Measurements from ENCODE around the gene ELL2.

Gene ELL2

GRCh38 chr5:95983080-95983479, 21.4 kb upstream of the ELL2 start:
- no peak for DNase-seq (ENCODE audit: low spot score)

GRCh38 chr5:95976606-95977005, 15.0 kb upstream of the ELL2 start:
- DNase-seq (ENCODE audit: low spot score): no peak

GRCh38 chr5:95975703-95976102, 14.1 kb upstream of the ELL2 start:
- DNase-seq (ENCODE audit: low spot score): no peak

DNA sequence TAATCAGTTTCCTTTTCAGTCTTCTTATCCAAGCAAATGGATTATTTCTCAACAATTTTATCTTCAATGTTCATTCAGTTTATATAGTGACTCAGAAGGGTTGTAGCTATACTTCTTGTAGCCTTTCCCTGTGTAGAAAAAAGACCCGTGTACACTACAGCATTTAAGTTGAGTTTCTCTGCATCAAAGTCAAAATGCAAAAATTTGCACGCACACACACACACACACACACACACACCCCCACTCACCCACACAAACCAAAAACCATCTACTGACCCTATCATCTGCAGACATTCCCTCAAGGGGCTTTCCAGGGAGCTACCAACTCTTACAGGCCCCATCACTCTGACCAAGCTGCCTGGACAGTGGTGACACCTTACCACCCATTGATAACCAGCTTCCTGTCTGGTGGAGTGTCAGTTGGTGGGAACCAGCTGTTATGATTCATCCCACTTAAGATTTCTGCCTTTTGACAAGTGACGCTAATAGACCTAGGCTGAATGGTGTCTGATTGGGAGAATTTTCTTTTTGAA, 12.2 kb upstream of the ELL2 start:
- no peak for DNase-seq (ENCODE audit: low spot score)

DNA sequence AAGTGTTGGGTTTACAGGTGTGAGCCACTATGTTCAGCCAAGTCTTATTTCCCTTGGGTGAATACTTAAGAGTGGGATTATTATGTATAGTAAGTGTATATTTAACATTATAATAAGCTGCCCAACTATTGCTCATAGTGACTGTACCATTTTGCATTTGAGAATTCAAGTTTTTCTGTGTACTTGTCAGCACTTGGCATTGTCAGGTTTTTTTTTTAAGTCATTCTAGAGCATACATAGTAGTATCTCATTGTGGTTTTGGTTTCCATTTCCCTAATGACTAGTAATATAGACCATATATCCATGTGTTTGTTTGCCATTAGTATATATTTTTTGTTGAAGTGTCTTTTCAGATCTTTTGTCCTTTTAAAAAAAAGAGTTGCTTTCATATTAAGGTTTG, 10.5 kb upstream of the ELL2 start:
- no peak for DNase-seq (ENCODE audit: low spot score)

- no peak for DNase-seq (ENCODE audit: low spot score)
Measured at GRCh38 chr5:95970359-95970704, 8.7 kb upstream of the ELL2 start.

DNA sequence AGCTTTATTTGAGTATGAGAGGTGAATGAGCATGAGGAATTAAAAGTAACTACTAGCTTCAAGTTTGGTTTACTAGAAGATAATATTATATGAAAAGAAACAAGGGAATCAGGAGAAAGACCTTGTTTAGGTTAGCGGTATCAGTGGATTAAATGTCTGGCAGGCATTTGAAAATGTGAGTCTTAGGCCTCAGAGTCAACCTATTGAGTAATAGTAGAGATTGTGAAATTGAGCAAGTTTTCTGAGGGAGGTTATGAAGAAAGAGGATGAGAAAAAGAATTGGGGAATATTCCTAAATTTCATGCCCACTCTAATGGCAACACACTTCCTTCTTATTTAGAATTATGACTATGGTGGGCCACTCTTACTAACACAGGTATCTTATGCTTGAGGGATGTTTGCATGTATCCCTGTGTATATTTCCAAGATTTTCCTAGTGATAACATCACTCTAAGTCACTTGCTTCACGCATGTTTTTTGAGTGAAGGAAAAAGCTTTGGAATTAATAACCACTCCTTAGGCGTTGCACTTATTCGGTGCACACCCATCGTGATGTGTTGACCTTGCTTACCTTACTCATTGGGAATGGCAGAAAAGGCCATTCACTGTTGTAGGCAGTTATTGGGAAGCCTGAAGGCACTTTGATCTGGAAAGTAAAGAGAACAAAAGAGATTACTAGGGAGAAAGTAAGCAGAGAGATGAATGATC, 8.2 kb upstream of the ELL2 start:
- DNase-seq (ENCODE audit: low spot score): no peak

- no peak for DNase-seq (ENCODE audit: low spot score)
Measured at GRCh38 chr5:95969055-95969454, 7.4 kb upstream of the ELL2 start.

DNA sequence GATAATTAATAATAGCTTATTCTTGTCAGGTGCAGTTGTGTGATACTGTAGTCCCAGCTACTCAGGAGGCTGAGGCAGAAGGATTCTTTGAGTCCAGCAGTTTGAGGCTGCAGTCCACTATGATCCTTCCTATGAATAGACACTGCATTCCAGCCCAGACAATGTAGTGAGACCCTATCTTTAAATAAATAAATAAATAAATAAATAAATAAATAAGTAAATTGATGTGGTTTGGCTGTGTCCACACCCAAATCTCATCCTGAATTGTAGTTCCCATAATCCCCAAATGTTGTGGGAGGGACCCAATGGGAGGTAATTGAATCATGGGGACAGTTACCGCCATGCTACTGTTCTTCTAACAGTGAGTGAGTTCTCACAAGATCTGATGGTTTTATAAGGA, 5.6 kb upstream of the ELL2 start:
- DNase-seq (ENCODE audit: low spot score): no peak

DNA sequence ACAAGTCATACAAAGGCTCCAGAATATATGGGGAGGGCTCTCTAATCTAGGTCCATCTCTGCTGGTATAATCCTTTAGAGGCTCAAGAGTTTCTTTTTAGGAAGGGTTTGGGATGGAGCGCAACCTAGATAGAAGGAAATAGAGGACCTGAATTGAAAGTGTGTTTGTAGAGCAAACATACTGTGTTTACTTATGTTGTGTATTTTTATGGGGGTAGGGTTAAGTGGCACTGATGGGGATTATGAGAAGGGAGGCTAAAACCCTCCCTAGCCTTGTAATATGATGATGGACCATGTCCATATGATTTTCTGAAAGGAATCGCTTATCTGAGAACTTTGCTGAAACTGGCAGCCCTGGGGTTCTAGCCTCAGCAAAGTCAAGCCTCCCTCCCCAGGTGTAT, 4.4 kb upstream of the ELL2 start:
- no peak for DNase-seq (ENCODE audit: low spot score)

DNA sequence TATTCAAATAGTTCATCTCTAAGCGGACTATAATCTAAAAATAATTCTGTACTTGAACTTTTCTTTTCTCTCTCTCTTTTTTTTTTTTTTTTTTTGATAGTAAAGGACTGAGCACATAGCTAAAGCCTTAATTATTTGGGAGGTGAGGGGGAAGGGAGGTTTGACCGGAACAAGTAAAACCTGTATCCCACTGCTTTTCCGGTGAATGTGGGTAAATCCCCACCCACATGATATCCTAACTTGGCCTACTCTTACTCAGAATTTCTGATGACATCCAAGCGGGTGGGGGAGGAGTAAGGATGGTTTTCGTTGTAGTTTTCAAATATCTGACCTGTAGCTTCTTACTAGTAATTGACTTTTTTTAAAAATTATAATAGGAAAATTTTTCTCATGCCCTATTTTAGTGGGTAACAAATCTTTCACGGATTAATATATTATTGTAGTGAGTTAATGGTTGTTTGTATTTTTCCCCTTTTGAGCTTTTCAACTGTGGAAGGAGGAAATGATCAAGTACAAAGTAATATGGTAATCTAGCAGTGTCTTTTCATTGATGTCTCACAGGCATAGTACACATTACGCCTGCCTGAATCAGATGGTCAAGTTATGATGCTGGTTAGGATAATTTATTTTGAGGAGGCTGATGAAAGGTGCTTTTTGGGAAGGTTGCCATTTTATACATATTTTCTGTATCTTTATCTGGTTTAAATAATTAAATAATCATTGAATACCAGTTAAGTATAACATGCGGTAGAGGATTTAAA, 2.2 kb upstream of the ELL2 start:
- no peak for DNase-seq (ENCODE audit: low spot score)

DNA sequence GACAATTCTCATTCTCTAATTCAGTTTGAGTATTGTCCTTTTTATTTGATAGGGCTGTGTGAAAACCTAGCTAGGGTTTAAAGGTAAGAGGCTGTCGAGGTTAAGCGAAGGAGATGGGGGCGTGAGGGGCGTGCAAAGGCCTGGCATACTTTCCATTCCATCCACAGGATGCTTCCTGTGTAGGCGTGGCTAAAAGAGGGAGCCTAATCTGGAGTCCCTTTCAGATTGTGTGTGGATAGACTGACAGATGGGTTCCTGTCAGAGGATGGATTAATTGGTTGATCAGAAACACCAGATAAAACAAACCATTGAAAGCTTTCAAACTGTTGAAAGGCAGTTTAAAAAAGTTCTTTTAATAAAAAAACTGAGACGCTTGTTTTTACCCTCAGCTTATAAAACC, 1.1 kb upstream of the ELL2 start:
- DNase-seq (ENCODE audit: low spot score): no peak

GRCh38 chr5:95962475-95962773, 773 bp upstream of the ELL2 start:
- no peak for DNase-seq (ENCODE audit: low spot score)

GRCh38 chr5:95960667-95961616, 709 bp downstream of the ELL2 start:
- peak; percentile 83 for DNase-seq (ENCODE audit: low spot score)

DNA sequence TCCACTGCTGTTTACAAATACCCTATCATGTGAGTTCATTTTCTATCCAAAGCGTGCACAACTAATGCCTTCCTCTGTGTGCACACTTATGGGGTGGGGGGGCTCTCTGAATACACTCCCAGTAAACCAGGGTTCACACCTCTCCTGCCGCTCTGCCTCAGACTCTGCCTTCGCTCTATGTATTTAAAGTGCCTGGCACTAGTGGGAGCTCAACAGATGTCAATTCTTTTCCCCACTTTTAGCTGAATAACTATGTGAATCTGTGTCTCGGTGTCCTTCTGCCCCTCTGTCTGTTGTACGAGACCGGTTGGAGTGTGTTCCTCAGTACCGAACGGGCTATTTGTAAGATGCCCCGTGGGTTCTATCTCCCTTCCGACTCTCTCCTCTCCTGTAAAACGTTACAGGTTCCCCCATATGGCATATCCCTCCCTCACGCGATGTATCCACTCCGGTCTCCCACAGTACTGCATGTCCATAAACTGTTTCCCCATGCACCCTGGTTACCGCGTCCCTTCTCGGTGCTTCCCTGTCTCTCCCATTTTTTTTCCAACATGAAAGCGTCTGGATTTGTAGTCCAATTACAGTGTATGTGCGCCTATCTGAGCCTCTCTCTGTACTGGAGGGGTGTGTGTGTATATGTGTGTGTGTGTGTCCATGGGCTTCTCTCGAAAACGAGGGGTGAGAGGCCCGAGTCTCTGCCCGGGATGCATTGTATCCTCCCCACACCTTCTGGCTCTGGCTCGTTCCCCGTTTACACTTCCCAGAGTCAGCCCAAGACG, 1.6 kb downstream of the ELL2 start:
- DNase-seq (ENCODE audit: low spot score): peak; percentile 10

- peak; percentile 19 for DNase-seq (ENCODE audit: low spot score)
Measured at GRCh38 chr5:95959051-95959887, 2.4 kb downstream of the ELL2 start.

DNA sequence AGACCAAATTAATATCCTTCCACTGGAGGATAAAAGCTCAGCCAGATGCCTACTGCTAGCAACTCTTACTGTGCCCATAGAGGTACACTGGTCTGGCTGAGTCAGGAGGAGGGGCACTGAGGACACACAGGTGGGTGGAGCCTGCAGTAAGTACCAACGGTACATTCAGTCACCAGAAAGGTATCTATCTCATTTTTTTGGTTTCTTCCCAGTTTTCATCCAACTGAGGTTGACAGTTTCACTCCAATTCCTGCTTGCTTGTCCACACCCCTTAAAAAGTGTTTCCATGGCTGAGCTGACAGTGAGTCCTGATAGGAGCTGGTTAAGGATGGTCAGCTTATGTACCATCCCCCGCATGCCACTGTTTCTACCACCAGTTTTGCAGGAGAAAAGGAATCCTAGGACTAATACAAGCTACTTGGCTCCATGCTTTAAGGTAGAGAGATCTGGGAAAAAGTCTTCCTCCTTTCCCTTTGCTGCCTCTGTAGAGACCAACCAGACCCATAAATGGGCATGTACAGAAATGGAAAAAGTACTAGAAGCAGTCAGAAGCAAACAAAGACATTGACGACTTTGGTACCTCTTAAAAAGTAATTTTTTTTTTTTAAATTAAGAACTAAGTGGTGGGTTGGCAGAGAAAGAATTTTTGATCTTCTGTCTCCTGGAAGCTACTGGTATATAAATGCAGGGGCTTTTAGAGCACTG, 3.2 kb downstream of the ELL2 start:
- DNase-seq (ENCODE audit: low spot score): no peak

DNA sequence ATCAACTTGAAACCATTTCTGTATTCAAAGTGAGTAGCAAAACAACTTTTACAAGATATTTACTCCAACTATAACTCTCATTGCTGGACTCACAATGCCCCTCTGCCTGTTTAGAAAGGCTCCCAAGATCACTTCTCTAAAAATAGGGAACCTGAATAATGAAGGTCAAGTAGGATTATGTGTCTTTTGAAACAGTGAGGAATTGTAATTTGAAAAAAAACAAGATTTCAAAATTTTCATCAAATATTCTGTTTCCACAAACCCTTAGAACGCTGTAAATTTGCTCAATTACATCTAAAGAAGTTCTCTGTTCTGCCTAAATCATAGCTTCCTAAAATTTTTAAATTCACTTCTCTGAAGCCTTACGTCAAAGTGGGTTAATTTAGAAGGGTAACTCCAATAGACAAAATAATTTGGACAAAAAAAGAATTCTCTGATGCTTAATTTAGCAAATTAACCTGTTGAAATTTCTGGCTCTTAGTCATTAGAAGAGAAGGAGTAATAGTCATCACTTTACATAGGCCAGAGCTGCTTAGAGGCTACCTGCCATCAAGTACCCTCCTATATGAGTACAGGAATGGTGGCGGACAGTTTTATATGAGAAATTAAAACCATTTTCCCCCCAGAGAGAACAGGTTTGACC, 4.0 kb downstream of the ELL2 start:
- no peak for DNase-seq (ENCODE audit: low spot score)

DNA sequence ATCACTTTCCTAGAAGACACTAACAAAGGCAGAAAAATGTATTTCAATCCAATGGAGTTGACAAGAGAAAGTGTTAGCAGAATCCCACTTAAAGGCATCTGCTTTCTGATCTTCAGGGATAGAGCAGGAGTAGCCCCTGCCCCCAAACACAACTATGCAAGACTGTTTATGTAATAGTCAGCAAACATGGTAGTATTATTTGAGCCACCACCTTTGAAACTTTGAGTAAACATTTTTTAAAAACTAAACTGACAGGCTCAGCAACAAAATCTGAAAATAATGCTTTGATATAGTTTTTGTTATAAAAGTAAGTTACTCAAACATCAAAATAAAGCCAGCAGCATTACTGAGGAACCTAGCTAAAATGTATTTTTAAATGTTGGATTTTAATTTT, 4.8 kb downstream of the ELL2 start:
- DNase-seq (ENCODE audit: low spot score): no peak
